ENCODE data around the gene RAB41.
"Not testable (repeated sequence)": the region's sequence is repeated elsewhere in the genome, so short reads cannot be mapped to it uniquely, and the experiment has no call there.

Gene RAB41

DNA sequence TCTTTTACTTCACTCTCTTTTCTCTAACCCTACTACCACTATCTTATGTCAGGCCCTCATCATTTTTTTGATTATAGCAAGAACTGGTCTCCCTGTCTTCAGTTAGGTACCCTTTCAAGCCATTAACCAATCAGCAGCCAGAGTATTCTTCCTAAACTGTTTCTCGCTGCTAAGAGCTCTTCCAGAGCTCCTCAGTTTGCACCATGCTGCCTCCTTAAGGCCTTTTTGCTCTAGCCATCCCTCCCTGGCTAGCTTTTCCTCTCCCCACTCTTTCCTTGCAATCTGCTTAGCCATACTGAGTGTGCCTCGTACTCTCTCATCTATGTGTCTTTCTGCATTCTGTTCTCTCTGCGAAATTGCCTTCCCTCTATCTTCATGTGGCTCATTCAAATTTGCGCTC is 40.8 kb downstream of the RAB41 start:
- no peak overlapping the region for H3K4me3 ChIP-seq (ENCODE audit: low read depth, low read length)
- in situ Hi-C loops (cut with HindIII; ENCODE audit: low sequenced_read_pairs): no loop called here
- TF ChIP-seq, protein P1, sequence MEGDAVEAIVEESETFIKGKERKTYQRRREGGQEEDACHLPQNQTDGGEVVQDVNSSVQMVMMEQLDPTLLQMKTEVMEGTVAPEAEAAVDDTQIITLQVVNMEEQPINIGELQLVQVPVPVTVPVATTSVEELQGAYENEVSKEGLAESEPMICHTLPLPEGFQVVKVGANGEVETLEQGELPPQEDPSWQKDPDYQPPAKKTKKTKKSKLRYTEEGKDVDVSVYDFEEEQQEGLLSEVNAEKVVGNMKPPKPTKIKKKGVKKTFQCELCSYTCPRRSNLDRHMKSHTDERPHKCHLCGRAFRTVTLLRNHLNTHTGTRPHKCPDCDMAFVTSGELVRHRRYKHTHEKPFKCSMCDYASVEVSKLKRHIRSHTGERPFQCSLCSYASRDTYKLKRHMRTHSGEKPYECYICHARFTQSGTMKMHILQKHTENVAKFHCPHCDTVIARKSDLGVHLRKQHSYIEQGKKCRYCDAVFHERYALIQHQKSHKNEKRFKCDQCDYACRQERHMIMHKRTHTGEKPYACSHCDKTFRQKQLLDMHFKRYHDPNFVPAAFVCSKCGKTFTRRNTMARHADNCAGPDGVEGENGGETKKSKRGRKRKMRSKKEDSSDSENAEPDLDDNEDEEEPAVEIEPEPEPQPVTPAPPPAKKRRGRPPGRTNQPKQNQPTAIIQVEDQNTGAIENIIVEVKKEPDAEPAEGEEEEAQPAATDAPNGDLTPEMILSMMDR (IDR thresholded peaks at IDR 0.05; ENCODE audit: low read depth, low read length, missing control alignments): no peak
- DNase-seq (ENCODE audit: low read depth): no peak

DNA sequence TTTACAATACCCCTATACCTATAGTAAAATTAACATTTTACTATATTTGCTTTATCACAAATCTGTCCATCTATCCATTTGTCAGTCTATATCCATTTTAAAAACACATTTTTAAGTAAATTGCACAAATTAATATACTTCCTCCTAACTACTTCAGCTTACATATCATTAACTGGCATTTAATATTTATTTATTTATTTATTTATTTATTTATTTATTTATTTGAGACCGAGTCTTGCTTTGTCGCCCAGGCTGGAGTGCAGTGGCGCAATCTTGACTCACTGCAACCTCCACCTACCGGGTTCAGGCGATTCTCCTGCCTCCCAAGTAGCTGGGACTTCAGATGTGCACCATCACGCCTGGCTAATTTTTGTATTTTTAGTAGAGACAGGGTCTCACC is 41.7 kb downstream of the RAB41 start:
- in situ Hi-C loops (cut with HindIII; ENCODE audit: low sequenced_read_pairs); DNase-seq (ENCODE audit: low read depth); H3K4me3 ChIP-seq (ENCODE audit: low read depth, low read length): not testable (repeated sequence)

DNA sequence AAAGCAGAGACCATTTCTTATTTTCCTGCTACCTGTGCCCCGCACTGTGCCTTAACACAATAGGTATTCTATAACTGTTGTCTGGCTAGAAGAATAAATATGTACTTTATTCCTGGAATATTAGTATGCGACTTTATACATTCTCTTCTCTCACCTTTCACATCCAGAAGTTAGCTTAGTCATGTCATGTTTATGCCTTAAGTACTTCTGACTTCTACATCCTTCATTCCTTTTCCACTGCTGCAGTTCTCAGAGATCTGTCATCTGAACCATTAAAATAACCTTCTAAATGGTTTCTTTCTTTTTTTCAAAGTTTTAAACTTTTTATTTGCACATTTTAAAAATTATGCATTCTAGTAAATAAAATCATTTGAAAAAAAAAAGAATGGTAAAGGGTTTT is 42.4 kb downstream of the RAB41 start:
- H3K4me3 ChIP-seq (ENCODE audit: low read depth, low read length): no peak overlapping the region
- no peak for DNase-seq (ENCODE audit: low read depth)
- TF ChIP-seq, protein P1 (IDR thresholded peaks at IDR 0.05; ENCODE audit: low read depth, low read length, missing control alignments): no peak
- in situ Hi-C loops (cut with HindIII; ENCODE audit: low sequenced_read_pairs): no loop called here

DNA sequence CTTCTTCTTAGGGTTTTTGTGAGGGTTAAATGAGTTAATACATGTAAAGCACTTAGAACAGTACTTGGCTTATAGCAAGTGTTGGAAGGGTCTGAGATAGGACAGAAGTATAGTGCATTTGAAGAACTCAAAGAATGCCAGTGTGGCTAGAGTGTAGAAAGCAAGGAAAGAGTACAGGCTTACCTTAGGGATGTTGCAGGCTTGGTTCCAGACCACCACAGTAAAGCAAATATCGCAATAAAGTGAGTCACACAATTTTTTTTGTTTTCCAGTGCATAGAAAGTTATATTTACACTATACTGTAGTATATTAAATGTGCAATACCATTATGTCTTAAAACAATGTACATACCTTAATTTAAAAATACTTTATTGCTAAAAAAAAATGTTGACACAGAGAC is 49.2 kb downstream of the RAB41 start:
- TF ChIP-seq, protein P1 (IDR thresholded peaks at IDR 0.05; ENCODE audit: low read depth, low read length, missing control alignments): no peak
- in situ Hi-C loops (cut with HindIII; ENCODE audit: low sequenced_read_pairs): no loop called here
- no peak overlapping the region for H3K4me3 ChIP-seq (ENCODE audit: low read depth, low read length)

DNA sequence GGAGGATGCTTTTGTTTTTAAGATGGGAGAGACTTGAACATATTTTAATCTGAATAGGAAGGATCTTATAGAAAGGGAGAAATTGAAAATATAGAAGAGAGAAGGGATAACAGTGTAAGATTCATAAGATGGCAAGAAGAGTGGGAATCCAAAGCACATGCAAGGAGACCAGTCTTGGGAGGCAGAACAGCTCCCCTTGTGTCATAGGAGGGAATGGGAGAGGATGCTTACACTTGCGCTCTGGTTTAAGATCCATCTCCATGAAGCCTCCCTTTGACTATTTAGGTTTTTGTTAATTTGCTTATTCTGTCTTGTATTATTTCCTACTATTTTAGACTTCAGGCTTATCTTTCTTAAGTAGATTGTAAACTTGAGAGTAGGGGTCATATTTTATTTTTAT is 50.6 kb downstream of the RAB41 start:
- in situ Hi-C loops (cut with HindIII; ENCODE audit: low sequenced_read_pairs): no loop called here
- TF ChIP-seq, protein P1 (IDR thresholded peaks at IDR 0.05; ENCODE audit: low read depth, low read length, missing control alignments): peak; percentile 34
- DNase-seq (ENCODE audit: low read depth): no peak
- no peak overlapping the region for H3K4me3 ChIP-seq (ENCODE audit: low read depth, low read length)

More for the DNA sequence above, 49.2 kb downstream of the RAB41 start:
- peak; percentile 19 for DNase-seq (ENCODE audit: low read depth)

Data from astrocyte of the cerebellum (primary cell).